Measurements from ENCODE around the gene NLGN1. TPM values are rescaled to one million over a fixed set of nuclear protein-coding genes. Genes with fewer than 3 reads are reported as not detected.

The NLGN1 gene
- total RNA-seq, 1 experiment from 2014 or later = 5.2 TPM

DNA sequence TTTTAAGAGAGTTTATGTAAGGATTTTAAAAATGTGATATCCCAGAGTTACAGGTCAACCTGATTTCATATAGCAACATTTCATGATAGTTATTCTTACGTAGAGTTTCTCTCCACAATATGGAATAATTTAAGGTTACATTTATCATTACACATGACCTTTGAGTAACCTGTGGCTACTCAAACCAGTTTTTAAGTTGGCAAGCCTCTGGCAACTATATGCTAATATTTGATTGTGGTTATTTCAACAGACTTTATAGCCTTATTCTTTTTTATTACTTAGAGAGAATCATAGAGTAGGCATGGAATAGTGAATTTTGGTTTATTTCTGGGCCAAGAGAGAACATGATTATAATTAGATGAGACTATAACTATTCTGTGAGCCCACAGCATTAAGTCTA, 504.9 kb downstream of the NLGN1 start:
- no peak for DNase-seq
- H3K23ac ChIP-seq (ENCODE audit: insufficient read length, low read depth, low read length) = no peak overlapping the region
- no peak overlapping the region for H3K56ac ChIP-seq (ENCODE audit: insufficient read length, low read depth, low read length)
- no peak overlapping the region for H3K4me3 Mint-ChIP-seq
- no CpG with 5 or more reads among the region's 1 CpG for WGBS (ENCODE audit: extremely low coverage, insufficient read length, low lambda C conversion rate)
- no peak overlapping the region for H4K5ac ChIP-seq (ENCODE audit: insufficient read length, low read depth, low read length)
- no peak overlapping the region for H2AFZ ChIP-seq (ENCODE audit: low read length)
- no peaks in the 10 kb centered on the region for H3K9me3 Mint-ChIP-seq
- no peak overlapping the region for H2BK15ac ChIP-seq (ENCODE audit: low read depth, low read length)
- H3K27me3 ChIP-seq (ENCODE audit: insufficient read depth, low read length) = no peaks in the 10 kb centered on the region
- no peaks in the 10 kb centered on the region for H4K20me1 ChIP-seq (ENCODE audit: control insufficient read depth, insufficient read depth, insufficient read length)
- H3K27ac Mint-ChIP-seq = no peak overlapping the region
- H3K36me3 Mint-ChIP-seq (ENCODE audit: insufficient read depth in 1 of 3, low read depth in 3 of 3) = no peaks in the 10 kb centered on the region
- H4K91ac ChIP-seq (ENCODE audit: insufficient read length, low read depth, low read length) = no peak overlapping the region
- H2BK20ac ChIP-seq (ENCODE audit: low read depth, low read length, poor library complexity, severe bottlenecking) = no peak overlapping the region
- H3K4me1 ChIP-seq (ENCODE audit: insufficient read depth, low read length) = no peaks in the 10 kb centered on the region
- no peak overlapping the region for H3K27ac ChIP-seq (ENCODE audit: insufficient read length, low read depth, low read length)
- no peak overlapping the region for H2BK12ac ChIP-seq (ENCODE audit: insufficient read length, low read depth, low read length)
- H3K4me1 Mint-ChIP-seq = peaks cover 9 to 10% of the 10 kb centered on the region in 2 experiments
- no peaks in the 10 kb centered on the region for H3K79me2 ChIP-seq (ENCODE audit: insufficient read depth, low read length)
- H3K4me2 ChIP-seq (ENCODE audit: insufficient read depth, insufficient read length, low read length) = no peak overlapping the region
- H3K27me3 Mint-ChIP-seq (ENCODE audit: low read depth) = no peaks in the 10 kb centered on the region
- H2AK5ac ChIP-seq (ENCODE audit: insufficient read length, low read length) = no peak overlapping the region
- H3K23me2 ChIP-seq (ENCODE audit: insufficient read length, low read depth, low read length, poor library complexity, severe bottlenecking) = no peaks in the 10 kb centered on the region
- no peak overlapping the region for H3K18ac ChIP-seq (ENCODE audit: insufficient read length, low read depth, low read length)
- no peak overlapping the region for H2BK5ac ChIP-seq (ENCODE audit: insufficient read length, low read length)
- no peak overlapping the region for H4K8ac ChIP-seq (replicated peaks; ENCODE audit: insufficient read length, low read depth, low read length)
- H3K14ac ChIP-seq (ENCODE audit: insufficient read depth, low read length) = no peak overlapping the region
- no peak overlapping the region for H3T11ph ChIP-seq (ENCODE audit: low read length)
- no peaks in the 10 kb centered on the region for H3K9me3 ChIP-seq (ENCODE audit: control insufficient read depth, low read depth, low read length)
- H3K4ac ChIP-seq (ENCODE audit: low read depth, low read length) = no peak overlapping the region
- no peak overlapping the region for H2BK120ac ChIP-seq (ENCODE audit: low read depth, low read length, poor library complexity, severe bottlenecking)
- H3K79me1 ChIP-seq (ENCODE audit: insufficient read depth, low read depth, low read length, poor library complexity, severe bottlenecking) = no peaks in the 10 kb centered on the region
- no peak overlapping the region for H3K9ac ChIP-seq (ENCODE audit: extremely low read depth, insufficient read length, low read length)
- TF ChIP-seq, protein P1, sequence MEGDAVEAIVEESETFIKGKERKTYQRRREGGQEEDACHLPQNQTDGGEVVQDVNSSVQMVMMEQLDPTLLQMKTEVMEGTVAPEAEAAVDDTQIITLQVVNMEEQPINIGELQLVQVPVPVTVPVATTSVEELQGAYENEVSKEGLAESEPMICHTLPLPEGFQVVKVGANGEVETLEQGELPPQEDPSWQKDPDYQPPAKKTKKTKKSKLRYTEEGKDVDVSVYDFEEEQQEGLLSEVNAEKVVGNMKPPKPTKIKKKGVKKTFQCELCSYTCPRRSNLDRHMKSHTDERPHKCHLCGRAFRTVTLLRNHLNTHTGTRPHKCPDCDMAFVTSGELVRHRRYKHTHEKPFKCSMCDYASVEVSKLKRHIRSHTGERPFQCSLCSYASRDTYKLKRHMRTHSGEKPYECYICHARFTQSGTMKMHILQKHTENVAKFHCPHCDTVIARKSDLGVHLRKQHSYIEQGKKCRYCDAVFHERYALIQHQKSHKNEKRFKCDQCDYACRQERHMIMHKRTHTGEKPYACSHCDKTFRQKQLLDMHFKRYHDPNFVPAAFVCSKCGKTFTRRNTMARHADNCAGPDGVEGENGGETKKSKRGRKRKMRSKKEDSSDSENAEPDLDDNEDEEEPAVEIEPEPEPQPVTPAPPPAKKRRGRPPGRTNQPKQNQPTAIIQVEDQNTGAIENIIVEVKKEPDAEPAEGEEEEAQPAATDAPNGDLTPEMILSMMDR (conservative IDR thresholded peaks at IDR 0.05) = no peak

Data from H9 (cell line).